GM11168 (cell line): ENCODE data around the gene PARN.
"Not testable (repeated sequence)": the region's sequence is repeated elsewhere in the genome, so short reads cannot be mapped to it uniquely, and the experiment has no call there.

ENCODE experiments used
- in situ Hi-C: fragments of 300-500 bp; cut with MboI; formaldehyde crosslinking; loops from one replicate; pipeline ENCODE4 v1.12.0; 2022; ENCODE audit warnings: low sequenced_read_pairs; ENCODE audit not compliant: unreplicated experiment

The PARN gene, protein sequence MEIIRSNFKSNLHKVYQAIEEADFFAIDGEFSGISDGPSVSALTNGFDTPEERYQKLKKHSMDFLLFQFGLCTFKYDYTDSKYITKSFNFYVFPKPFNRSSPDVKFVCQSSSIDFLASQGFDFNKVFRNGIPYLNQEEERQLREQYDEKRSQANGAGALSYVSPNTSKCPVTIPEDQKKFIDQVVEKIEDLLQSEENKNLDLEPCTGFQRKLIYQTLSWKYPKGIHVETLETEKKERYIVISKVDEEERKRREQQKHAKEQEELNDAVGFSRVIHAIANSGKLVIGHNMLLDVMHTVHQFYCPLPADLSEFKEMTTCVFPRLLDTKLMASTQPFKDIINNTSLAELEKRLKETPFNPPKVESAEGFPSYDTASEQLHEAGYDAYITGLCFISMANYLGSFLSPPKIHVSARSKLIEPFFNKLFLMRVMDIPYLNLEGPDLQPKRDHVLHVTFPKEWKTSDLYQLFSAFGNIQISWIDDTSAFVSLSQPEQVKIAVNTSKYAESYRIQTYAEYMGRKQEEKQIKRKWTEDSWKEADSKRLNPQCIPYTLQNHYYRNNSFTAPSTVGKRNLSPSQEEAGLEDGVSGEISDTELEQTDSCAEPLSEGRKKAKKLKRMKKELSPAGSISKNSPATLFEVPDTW

DNA sequence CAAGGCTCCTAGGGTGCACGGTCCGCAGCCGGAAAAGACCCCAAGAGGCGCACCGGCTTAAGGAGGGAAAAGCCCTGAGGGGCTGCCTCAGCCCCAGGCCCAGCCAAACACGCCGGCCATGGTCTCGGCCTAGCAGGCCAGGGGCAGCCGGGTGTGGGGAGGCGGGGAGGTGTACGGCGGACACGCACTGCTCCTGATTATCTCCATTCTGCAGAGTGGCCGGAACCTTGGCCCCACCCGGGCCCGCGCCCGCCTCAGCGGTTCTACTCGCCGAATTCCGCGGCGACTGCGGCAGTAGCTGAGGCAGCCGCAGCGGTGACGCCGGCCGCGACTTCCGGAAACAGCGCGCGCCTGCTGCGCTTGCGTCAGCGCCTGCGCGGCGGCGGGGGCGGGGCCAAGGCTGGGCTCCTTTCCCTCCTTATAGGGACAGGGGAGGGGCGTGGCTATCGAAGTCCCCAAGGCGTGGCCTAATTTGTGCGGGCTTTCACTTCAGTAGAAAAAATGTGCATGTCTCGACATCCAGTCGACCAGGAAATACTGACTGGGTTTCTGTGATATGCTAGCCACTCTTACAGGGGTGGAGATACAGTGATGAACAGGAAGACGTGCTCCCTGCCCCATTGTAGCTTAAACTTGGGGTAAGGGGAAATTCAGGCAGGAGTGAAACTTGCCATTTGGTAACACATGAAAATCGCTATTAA is at the start of gene PARN:
TSS of gene PARN (minus strand) at position 342 of the 701 bp plus-strand sequence. CDS start at position 207, 135 bp downstream.
- in situ Hi-C loops = no loop called here

- in situ Hi-C loops = no loop called here
Measured at GRCh38 chr16:14678748-14679497, 48.9 kb upstream of the PARN start.

- in situ Hi-C loops = no loop called here
Measured at GRCh38 chr16:14677627-14678026, 47.6 kb upstream of the PARN start.

DNA sequence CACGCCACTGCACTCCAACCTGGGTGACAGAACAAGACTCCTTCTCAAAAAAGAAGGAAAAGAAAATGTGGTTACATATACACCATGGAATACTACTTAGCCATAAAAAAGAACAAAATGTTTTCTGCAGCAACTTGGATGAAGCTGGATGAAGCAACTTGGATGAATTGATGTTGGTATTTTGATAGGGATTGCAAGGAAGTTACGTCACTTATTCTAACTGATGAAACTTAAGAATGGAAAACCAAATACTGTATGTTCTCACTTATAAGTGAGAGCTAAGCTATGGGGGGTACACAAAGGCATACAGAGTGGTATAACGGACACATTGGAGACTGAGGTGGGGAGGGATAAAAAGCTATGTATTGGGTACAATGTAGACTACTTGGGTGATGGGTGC is 46.6 kb upstream of the PARN start:
- in situ Hi-C loops = no loop called here

DNA sequence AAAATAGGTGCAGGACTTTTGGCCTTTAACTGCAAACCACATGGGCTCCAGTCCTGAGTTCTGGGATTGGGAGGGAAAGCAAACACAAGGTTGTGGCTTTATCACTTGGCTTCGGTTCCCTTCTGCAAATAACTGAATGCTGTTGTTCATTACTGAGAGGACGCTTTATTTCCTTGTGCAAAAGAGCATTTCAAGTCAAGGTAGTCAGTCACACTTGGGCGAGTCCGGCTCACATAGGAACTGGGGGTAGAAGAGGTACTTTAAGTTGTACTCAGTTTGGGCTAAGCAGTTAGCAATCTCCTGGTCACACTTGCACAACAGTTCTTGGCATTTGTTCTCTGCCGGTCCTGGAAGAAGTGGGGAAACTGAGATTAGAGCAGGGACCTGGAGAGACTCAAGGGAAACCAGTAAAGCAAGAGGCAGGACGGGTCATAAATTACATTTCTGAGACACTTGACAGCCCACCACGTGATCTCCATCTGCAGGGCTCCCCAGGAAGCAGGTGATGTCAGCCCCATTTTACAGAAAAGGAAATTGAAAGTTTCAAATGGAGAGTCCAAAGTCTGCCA is 42.4 kb upstream of the PARN start:
- in situ Hi-C loops = no loop called here

- in situ Hi-C loops = no loop called here
Measured at GRCh38 chr16:14669776-14670175, 39.7 kb upstream of the PARN start.

GRCh38 chr16:14668556-14669223 is 38.6 kb upstream of the PARN start:
- in situ Hi-C loops = no loop called here

DNA sequence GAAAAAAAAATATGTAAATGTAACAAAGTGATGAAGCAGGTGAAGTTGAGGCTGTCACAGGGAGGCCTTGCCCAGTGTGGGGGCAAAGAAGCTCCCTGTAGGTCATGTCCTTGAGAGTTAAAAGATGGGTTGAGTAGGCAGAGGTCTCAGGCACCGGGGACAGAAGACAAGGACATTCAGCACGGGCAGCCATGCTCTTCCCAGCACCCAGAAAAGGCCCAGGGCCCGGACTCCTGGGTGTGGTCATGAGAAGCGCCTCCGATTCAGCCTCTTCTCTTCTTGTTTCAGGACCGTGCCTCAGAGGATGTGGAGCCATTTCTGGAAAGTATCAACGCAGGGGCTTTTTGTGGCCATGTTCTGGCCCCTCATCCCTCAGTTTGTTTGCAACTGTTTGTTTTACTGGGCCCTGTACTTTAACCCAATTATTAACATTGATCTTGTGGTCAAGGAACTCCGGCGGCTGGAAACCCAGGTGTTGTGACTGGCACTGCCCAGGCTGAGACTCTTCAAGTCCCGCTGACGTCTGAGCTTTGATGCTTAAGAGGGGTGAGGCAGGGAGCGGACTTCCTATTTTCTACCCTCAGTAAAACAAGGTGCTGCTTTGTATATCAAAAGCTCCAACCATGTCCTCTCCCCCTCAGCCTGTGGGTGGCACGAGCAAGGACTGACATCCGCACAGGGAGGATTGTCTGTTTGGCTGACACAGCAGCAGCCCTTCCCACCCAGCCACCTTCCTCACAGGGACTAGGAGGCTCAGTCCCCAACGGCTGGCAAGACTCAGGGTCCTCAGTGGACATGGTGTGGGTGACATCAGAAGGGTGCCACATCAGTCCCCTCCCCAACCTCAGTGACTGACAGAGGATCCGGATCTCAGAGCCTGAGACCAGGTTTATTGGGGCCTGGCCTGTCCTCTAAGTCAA is 37.5 kb upstream of the PARN start:
- in situ Hi-C loops = no loop called here

DNA sequence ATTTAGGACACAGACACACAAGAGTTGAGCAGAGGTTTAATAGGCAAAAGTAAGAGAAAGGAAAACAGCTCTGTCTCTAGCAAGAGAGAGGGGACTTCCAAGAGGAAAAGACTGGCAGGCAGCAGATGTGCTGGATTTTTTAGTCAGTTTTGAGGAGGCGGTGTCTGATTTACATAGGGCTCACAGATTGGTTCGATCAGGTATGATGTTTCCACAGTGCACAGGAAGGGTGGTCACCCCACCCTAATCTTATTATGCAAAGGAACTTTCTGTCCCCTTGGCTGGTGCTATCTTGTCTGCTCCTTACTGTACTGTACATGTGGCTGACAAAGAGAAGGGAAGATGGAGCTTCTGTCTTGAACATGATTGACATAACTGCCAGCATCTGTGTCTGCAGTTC is 28.0 kb upstream of the PARN start:
- in situ Hi-C loops = no loop called here

DNA sequence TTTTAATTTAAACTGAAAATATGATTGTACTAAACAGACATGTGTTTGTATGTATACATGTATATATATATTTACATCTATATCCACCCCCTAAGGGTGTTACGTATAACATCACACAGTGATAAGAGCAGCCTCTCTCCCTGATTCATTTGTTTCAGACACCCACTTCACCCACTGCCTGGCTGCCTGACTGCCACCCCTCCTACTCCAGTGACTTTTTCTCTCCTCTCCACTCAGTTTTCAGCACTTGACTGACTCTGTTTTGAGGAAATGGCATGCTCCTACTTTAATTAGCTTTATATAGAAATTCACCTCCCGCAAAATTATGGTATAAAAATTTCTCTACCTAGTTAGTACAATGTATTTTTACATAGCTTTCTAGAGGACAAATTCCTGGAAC is 22.7 kb upstream of the PARN start:
- in situ Hi-C loops = no loop called here

- in situ Hi-C loops = no loop called here
Measured at GRCh38 chr16:14650629-14651028, 20.6 kb upstream of the PARN start.

GRCh38 chr16:14649816-14650215 is 19.8 kb upstream of the PARN start:
- in situ Hi-C loops = no loop called here

- in situ Hi-C loops = no loop called here
Measured at GRCh38 chr16:14641926-14642325, 11.9 kb upstream of the PARN start.

- in situ Hi-C loops = no loop called here
Measured at GRCh38 chr16:14641206-14641605, 11.1 kb upstream of the PARN start.

DNA sequence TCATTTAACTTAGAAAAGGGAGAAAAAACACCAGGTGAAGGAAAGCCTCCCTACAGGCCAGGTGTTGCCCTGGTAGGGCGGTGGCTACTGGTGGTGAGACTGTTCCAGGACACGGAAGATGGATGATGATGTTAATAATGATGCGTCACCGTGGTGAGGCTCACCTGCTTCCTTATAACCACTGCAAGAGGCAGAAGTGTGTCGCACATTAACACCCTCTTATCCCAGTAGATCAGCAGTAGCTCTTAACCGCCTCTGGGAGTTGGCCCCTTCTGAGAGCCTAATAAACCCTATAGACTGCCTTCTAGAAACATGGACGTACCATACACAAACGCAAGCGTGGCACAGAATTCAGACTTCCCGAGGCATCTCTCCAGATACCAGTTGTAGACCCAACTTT is 10.5 kb upstream of the PARN start:
- in situ Hi-C loops = no loop called here

GRCh38 chr16:14636951-14637240 is 6.8 kb upstream of the PARN start:
- in situ Hi-C loops = not testable (repeated sequence)

GRCh38 chr16:14636179-14636950 is 6.3 kb upstream of the PARN start:
- in situ Hi-C loops = not testable (repeated sequence)
